Stimulated activated CD4-positive, alpha-beta T cell treated with anti-CD3 and anti-CD28 coated beads, Interleukin-4, amount 100 ng/mL, for 24 hours (primary cell): ENCODE results near the gene PROC.

Source experiments
- DNase-seq: peaks from one replicate; pipeline ENCODE4 v3.0.0-alpha.2; 2020

PROC gene

DNA sequence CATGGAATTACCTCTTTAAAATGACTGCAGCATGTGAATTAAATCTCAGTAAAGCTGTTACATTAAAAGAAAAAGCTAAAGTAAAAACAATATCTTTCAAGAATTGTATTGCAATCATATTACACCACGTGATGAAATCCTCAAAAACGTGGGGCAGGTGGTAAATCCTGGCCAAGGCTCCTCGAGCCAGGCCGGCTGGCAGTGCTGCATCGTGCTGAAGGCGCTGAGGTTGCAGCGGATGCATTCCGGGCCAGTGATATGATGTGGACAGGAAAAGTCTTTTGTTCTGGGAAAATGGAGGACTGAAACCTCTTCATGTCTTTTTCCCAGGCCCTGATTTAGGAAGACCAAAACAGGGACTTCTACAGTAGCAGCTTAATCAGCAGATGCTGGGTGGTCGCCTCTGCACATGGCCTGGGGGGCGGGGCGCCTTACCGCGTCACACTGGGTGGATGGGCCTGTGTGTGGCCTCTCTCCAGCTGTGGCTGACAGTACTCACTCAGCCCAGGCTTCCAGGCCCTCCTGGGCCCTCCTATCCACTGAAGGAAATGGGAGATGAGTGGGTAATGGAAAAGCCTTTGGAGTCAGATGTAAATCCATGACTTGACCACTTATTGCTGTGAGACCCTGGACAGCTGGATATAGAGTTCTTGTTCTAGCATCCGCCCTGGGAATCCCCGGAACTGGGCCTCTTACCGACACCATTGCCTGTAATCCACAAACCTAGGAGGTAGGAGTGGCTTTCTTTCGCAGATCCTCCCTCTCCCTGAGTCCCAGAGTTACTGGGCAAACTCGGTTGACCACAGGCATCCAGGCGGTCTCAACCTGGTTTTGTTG lies 45.1 kb downstream of the PROC start:
- DNase-seq = no peak

DNA sequence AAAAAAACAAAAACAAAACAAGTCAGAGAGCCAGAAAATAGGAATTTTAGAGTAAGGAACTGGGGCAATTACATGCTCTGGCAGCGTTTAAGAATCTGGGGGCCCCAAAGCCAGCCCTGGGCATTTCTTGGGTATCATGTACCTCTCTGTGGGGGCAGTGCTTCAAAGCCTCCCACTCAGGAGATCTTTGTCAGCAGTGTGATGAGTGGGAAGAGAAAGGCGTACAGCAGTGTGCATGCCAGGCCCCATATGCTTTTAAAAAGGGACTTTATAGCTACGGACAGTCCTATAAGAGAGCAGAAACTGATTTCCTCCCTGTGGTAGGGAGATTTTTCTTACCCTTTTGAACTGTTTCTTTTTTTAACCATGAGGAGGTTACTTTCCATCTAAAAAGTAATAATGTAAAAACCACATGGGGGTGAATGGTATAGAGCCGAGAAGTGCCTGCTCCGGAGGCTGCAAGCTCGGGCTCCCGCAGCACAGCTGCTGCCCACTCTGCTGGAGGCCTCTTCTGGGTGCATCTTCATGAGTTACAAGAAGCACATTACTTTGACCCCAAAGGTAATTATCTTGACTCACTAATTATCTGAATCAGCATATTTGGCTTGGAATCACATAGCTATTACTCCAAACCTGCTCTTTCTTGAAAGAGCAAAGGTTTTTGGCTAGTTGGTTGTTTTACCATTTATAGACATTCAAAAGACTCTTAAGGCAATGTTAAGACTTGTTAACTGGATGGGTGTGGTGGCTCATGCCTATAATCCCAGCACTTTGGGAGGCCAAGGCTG lies 46.4 kb downstream of the PROC start:
- peak; percentile 14 for DNase-seq

DNA sequence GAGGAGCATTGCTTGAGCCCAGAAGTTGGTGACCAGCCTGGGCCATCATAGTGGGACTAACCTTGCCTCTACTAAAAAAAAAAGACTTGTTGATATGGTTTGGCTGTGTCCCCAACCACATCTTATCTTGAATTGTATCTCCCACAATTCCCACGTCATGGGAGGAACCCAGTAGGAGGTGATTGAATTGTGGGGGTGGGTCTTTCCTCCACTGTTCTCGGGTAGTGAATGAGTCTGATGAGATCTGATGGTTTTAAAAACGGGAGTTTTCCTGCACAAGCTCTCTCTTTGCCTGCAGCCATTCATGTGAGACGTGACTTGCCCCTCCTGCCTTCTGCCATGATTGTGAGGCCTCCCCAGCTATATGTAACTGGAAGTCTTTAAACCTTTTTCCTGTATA lies 47.0 kb downstream of the PROC start:
- DNase-seq = peak; percentile 21

DNA sequence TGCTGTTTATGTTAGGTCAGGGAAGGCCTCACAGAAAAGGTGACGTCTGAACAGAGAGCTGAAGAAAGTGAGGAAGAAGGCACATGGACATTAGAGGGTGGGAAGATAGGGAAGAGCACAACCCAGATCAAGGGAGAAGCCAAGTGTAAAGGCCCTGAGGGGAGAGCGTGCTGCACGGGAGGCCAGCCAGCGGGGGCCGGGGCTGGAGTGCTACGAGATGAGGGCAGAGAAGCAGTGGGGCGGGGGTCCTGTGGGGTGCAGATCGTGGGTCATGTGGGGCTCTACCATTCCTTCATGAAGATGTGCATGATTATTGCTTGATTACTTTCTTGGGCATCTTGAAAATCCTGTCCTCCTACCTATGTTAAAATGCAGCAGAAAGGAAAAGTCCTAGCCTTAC lies 50.8 kb downstream of the PROC start:
- no peak for DNase-seq

DNA sequence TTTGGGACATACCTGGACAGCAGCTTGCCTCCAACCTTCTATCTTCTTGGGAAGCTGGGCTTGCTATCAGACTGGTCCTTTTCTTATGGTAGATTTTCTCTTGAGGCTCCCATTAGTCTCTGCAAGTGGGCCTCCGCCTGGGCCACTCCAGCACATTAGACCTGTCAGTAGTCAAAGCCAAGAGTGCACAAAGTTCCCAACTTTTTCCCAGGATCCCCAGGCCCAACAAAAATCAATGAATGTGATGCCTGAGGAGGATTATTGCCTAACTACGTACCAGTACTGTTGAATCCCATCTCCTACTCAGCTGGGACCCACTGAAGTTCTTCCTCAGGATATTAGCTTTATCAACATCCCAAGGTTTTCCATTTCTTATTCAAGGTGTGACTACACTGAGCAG lies 51.7 kb downstream of the PROC start:
- DNase-seq = no peak

DNA sequence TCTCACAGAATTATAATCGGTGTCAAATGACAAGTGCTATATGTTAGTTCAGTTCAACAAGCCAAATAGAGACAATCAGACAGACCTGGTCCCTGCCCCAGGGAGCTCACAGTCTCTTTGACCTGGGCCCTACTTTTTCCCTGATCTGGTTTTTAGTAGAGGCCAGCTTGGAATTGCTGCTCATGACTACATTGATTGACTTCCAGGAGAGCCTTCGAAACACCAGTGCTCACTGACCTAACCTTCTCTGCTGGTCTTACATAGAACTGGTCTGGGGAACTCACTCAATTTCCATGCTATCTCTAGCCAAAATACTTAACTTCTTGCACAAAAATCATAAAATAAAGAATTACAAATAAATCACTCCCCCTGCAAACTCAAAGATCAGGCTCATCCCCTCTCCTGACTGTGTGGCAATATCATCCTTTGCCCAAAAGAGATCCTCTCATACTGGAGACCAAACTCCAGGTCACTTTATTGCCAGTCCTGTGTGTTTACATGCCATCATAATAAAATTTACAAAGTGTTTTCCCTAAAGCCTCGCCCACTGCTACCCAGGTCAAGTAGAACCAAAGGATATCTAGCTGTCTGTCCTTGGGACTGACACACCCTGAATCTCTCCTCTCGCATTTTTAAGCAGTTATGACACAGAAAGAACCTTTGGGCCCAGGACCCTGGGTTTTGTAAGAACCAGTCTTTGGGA lies 53.2 kb downstream of the PROC start:
- no peak for DNase-seq

DNA sequence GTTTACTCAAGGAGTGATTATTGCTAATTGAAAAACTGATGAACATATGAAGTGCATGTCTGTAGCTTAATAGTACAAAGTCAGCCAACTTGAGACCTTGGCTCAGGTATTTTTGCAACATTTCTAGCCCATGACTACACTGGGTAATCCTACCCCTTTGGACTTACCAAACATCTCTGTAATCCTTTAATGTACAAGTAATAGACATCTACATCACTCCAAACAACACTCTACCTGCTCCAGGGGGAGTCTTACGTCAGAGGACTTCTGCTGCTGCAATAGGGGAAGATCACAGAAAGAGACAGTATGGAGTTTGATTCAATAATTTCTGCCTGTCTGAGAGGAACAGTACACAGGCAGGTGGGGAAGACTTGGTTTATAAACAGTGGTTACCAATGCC lies 54.0 kb downstream of the PROC start:
- no peak for DNase-seq

DNA sequence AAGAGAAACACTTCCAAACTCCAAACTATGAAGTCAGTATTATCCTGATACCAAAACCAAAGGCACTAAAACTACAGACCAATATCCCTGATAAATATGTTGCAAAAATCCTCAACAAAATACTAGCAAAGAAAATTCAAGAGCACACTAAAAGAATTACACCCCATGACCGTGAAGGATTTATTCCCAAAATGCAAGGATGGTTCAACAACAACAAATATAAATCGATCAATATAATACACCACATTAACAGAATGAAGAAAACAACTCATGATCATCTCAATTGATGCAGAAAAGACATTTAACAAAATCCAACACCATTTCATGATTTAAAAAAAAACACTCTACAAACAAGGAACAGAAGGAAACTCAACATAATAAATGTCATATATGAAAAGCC lies 57.6 kb downstream of the PROC start:
- DNase-seq = no peak
